Right kidney (tissue), 1 donor: ENCODE results near the gene SRMS.
A peak's percentile ranks its signal among the peaks of the same experiment; 100 is the strongest.

ENCODE experiments used
- DNase-seq: peaks from one replicate; pipeline ENCODE4 v3.0.0-alpha.2; 2016

Gene SRMS

DNA sequence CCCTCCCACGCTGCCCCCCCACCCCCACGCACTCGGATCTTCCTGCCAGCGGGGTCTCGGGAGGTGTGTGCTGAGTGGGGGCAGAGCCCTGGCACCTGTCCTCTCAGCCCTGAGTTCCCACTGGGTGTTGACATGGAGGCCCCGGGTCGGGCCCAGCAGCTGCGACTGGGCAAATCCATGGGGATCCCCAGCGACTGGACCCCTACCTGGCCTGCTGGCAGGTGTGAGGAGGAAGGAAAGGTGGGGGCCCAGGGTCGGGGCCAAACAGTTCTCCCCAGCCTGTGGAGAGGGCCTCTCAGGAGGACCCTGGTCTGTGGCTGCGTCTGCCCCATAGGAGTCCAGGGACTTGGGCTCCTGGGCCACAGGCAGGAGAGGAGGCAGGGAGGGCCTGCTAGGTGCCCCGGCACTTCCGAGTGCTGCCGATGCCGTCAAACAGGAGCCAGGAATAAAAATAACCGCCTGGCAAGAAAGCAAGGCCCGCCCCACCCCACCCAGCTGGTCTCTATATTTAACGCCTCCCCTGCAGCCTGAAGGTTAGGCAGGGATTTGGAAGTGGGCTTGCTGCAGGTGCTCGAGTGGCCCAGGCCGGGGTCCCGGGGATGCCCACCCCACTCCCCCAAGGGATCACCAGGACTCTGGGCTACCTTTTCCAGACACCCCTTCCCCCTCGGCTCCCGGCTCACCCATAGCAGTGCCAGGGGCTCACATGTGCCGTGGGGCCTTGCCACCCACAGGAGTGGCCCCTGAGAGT is 47.2 kb downstream of the SRMS start:
- no peak for DNase-seq

DNA sequence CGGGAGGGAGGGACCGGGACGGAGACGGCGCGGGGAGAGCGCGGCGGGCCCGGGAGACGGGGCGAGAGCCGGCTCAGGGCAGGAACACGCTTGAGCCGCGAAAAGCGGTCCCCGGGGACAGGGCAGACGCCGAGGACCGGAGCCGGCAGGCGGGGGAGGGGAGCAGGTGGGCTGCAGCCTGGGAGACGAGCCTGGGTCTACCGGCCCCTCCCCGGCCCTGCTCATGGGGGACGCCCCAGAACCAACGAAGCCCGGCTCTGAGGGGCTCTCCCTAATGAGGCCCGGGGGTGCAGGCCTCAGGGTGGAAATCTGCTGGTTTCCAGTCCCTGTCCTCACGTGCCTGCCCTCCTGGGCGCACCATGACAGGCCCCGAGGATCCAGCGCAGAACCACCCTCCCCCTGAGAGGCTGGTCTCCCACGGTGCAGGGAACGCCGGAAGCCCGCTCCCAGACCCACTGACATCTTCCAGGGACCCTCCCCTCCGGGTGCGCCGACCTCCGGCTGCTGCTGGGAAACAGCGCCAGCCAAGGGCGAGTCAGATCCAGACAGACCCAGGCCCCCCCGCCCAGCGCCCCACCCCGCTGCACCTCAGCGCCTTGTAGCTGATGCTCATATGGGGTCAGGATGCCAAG is 48.1 kb downstream of the SRMS start:
- no peak for DNase-seq

DNA sequence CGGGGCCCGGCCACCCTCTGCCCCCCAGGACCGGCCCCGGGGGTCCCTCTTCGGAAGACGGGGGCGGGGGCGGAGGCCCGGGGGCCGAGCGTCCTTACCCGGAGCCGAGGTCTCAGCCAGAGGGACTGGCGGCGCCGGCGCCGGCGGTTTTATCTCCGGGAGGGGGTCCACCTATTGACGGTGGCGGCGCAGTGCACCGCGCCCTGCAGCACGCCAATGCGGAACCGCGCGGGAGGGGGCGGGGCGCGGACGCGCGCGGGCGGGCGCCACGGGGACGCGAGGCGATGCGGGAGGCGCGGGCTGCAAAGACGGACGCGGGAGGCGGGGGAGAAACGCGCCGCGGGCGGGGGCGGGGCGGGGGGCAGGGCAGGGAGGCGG is 48.6 kb downstream of the SRMS start, which contains the start of gene EEF1A2:
TSS of gene EEF1A2 (minus strand) at position 124 of the 378 bp plus-strand sequence. CDS start 1,320 bp downstream, outside the sequence.
- no peak for DNase-seq

DNA sequence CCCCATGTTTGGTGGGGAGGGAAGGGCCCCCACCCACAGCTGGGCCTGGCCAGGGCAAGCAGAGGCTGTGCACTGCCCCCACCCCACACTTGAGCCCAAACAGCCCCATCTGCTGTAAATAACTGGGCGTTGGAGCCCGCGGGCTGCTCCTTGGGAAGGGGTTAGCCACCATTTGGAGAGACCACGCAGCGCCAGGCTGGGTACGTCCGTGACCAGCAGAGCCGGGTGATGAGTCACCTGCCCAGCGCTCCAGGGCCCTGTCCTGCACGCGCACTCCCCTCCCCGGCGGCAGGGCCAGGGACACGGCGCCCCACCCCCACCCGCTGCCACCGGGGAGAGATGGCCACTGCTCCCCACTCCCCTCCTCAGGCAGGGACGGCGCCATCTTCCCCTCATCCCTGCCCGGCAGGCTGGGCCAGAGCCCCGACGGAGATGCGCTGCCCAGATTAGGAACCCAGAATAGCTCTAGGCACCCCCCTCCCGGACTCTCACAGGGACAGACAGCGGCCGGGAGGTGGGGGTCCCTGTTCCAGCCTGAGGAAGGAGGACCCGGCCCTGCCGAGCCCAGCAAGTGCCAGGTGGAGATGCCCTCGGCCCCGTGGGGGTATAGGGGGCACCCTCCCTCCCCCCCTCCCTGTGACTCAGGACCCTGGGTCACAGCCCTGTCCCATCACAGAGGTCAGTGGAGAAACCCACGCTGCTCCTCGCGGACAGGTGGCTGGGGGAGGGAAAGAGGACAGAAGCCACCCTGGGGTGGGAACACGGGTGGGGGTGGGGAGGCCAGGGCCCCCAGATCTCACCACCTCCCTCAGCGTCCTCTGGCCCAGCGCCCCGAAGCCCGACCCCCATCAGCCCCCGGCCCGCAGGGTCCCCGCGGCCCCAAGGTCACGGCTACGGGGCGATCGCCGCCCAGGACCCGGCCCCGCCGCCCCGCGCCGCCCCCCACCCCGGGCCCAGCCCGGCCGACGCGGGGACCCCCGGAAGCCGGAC is 49.3 kb downstream of the SRMS start:
- DNase-seq, result no peak

DNA sequence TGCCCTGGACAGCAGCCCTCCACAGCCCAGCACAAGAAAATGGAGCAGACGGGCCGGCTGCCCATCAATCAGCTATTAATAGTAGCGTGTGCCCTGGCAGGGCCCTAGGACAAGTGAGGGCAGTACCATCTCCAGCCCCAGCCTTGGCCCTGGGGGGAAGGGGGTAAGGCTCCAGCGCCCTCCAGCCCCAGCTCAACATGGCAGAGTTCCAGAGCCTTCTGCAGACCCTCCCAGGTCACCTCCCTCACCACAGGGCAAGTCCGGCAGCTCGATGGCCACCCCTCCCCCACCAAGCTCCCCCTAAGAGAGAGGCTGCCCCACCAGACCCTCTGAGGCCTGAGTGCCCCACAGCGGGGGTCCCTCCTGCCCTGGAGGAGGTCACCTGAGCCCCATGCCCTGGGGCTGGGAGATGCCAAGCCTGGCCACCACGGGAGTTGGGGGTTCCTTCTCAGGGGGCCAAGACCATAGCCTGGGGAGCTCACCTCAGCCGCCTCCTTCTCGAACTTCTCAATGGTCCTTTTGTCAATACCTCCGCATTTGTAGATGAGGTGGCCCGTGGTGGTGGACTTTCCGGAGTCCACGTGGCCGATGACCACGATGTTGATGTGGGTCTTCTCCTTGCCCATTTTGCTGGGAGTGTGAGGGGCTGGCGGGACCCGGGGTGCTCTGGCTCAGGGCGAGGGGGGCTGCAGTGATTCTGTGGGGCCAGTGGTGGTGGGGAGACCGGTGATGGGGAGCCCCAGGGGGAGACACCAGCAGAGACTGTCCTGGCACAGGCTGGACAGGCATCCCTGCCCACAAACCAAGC is 50.2 kb downstream of the SRMS start:
- DNase-seq, result no peak

DNA sequence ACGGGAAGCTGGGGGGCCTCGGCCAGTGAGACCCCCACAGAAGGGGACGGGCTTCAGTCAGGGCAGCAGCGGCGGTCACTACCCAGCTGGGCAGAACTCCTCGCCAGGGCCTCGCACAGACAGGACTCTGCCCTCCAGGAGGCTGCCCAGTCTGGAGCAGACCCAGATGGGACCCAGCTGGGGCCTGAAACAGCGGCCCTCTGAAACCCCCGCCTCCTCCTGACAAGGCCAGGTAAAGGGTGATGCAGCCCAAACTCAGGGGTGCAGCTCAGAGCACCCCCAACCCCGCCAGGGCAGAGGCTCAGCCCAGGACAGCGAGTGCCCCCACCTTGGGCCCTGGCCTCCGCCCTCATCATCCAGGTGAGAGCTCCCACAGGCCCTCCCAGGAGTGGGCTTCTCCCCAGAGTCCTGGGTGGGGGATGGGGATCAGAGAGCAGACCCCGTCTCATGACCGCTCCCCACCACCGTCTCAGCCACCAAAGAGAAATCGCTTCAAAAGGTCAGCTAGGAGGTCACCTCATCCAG is 50.9 kb downstream of the SRMS start:
- DNase-seq, result peak; percentile 45

DNA sequence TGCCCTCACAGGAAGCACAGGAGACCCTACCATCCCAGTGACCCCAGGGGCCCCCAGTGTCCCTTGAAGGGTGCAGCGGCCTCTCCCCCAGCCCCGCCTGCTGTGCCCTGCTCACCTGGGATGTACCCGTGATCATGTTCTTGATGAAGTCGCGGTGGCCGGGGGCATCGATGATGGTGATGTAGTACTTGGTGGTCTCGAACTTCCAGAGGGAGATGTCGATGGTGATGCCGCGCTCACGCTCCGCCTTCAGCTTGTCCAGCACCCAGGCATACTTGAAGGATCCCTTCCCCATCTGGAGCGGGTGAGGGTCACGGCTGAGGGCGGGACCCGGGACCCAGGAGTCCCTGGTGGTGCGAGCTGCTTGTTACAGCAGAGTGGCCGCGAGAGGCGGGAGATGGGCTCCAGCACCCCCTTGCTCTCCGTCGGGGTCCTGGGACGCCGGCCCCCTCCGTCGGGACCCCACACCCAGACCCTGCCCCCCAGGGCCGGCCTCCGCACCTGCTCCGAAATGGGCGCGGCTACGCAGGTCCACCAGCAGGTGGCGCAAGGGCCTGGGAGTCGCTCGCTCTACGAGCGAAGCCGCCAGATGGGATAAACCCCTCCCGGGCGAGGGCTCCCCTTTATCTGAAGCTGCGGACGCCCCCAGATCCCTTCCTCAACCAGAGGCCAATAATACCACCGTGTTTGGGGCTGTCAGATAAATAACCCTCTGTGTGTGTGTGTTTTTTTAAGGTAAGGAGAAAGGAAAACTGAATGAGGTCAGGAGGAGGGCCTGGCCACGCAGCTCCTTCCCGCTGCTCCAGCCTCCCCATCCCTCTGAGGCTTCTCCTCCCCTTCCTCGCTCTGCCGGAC is 51.6 kb downstream of the SRMS start:
- DNase-seq, result peak; percentile 78

DNA sequence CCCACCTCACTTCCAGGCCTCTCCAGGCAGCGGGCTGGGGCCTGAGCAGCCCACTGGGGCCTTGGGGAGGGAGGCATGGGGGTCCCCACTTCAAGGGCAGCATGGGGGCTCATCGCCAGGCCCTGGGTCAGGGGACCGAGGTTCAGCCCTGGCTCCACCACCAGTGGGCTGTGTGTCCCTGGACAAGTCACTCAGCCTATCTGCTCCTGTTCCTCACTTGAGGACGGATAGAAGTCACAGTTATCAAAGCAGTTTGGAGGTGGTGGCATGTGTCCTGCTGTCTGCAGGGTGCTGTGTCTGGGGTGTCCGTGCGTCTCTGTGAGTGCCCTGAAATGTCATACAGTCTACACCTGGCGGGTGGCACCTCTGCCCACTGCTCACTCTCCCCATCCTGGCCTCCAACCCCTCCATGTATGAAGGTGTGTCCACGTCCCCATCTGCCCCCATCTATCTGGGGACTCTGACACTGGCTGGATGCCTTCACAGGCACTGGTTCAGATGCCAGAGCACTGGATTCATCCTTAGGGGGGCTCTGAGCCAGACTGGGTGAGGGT is 52.3 kb downstream of the SRMS start:
- DNase-seq, result no peak

DNA sequence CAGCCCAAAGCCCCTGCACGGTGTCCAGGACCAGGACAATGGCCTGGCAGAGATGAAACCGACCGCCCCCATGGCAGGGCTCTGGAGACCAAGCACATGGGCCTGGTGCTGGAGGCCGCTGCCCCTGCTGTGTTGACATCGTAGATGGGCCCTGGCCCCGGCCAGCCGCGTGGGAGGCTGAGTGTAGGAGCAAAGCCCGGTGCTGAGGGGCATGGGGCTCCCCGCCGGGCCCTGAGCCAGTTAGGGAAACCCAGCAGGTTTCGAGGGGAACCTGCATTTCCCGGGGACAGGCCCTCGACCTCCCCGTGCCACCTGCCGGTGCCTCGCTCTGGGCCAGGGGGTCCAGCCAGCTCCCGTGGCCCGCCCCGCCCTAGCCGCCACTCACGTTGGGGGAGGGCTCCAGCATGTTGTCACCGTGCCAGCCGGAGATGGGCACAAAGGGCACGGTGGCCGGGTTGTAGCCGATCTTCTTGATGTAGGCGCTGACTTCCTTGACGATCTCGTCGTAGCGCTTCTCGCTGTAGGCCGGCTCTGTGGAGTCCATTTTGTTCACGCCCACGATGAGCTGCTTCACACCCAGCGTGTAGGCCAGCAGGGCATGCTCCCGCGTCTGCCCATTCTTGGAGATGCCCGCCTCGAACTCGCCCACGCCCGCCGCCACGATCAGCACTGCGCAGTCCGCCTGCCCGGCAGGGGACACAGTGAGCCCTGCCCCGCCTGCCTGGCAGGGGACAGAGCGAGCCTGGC is 53.0 kb downstream of the SRMS start:
- DNase-seq, result no peak

DNA sequence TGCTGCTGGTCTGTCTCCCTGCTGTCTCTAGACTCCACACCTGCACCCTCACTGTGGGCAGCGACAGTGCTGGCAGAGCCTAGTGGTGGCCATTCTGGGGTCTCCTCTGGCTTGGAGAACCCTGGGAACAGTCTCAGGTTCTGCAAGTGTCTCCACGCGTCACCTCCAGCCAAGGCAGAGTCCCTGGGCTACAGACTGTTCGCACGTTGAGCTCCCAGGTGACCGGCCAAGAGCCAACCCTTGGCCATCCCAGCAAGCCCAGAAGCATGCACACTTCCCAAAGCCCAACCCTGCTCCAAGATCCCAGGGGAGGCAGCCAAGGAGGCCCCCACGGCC is 53.5 kb downstream of the SRMS start:
- no peak for DNase-seq

DNA sequence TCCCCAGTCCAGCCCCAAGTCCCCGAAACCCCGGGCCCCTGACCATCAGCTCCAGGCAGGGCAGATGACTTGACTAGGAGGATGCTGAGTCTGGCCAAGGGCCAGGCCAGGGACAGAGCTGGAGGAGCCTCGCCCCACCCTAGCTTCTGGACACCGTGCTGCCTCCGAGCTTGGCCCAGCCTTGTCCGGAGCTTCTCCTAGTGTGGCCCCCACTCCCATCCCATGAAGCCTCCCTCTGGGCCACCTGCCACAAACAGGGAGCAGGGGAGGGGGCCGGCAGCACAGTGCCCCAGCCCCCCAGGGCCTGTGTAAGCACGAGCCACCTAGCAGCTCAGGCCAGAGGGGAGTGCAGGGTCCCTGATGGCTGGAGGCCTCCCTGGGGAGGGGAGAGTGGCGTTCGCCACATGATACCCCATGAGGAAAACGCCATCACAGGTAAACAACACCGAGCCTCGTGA is 54.0 kb downstream of the SRMS start:
- no peak for DNase-seq

DNA sequence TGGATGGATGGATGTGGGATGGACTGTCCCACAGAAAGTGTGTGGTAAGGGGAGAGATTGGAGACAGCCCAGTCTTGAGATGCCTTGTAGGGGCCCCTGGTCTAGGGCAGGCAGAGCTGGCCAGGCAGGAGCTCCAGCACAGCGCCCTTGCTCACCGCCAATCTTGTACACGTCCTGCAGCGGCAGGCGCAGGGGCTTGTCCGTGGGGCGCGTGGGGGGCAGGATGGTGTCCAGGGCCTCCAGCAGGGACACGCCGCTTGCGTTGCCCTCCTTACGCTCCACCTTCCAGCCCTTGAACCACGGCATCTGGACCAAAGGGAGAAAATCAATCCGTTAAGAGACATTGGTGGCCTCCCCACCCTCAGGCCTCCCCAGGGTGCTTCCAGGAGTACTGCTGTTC is 54.6 kb downstream of the SRMS start:
- no peak for DNase-seq

DNA sequence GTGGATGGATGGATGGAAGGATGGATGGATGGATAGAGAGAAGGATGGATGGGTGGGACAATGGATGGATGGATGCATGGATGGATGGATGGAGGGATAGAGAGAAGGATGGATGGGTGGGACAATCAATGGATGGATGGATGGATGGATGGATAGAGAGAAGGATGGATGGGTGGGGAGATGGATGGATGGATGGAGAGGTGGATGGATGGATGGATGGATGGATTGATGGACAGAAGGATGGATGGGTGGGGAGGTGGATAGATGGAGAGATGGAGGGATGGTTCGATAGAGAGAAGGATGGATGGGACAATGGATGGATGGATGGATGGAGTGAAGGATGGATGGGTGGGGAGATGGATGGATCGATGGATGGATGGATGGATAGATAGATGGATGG is 55.0 kb downstream of the SRMS start:
- DNase-seq, result no peak

DNA sequence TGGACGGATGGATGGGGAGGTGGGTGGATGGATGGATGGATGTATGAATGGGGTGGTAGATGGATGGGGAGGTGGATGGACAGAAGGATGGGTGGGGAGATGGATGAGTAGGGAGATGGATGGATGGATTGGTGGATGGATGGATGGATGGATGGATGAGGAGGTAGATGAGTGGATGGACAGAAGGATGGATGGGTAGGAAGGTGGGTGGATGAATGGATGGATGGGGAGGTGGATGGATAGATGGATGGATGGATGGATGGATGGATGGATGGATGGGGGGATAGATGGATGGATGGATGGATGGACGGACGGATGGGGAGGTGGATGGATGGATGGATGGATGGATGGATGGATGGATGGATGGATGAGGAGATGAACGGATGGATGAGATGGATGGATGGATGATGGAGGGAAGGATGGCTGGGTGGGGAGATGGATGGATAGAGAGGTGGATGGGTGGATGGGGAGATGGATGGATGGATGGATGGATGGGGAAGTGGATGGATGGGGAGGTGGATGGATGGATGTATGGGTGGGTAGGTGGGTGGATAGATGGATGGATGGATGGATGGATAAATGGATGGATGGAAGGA is 55.8 kb downstream of the SRMS start:
- DNase-seq, result no peak

DNA sequence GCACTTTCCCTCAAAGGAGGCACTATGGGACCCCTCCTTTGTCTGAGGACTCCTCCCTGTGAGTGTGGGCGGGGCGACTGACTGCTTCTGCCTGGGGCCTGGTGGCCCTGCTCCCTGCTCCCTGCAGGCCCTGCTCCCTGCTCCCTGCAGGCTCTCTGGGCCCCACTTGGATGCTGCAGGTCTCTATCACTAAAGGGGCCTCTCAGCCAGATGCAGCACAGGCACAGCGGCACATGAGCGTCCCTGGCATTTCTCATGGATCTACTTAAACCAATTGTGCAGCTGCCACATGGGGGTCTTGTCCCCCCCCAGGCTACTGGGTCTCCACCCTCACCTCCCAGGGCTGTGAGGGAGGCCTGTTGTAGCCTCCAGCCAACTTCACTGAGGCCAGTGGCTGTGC is 56.5 kb downstream of the SRMS start:
- no peak for DNase-seq
